Measurements from ENCODE around the gene ZC3H7A. TPM values are rescaled to one million over a fixed set of nuclear protein-coding genes. Genes with fewer than 3 reads are reported as not detected.

The ZC3H7A gene
- total and polyA plus RNA-seq, 9 of the 15 experiments (the other 6 are each of a cell fraction or from before 2014, with no cell fraction given), result 19.8 to 49.1 (median 28.2) TPM

- H3K27me3 ChIP-seq (ENCODE audit: control insufficient read depth in 2 of 2, insufficient read depth in 2 of 2, low read length in 2 of 2), result no peaks in the 10 kb centered on the region
- H2AFZ ChIP-seq (ENCODE audit: low read depth, low read length), result no peak overlapping the region
- no peak for FAIRE-seq
- no peaks in the 10 kb centered on the region for H3K9me1 ChIP-seq (ENCODE audit: control insufficient read depth, insufficient read depth, low read length)
- H3K4me1 ChIP-seq (replicated peaks in 1 of 2; ENCODE audit: control insufficient read depth in 2 of 2, insufficient read depth in 2 of 2, low read length in 2 of 2), result no peaks in the 10 kb centered on the region
- no peaks in the 10 kb centered on the region for H3K9me3 ChIP-seq (replicated peaks; ENCODE audit: control insufficient read depth, insufficient read depth, low read depth, low read length)
- in situ Hi-C loops (cut with MboI), result no loop called here
- 97% methylated on average over 3 of the region's 3 CpGs for WGBS (ENCODE audit: insufficient coverage, low coverage, missing lambda C conversion rate)
- H4K20me1 ChIP-seq (replicated peaks; ENCODE audit: control insufficient read depth, insufficient read depth, low read length), result no peaks in the 10 kb centered on the region
- no peak overlapping the region for H3K9ac ChIP-seq (ENCODE audit: insufficient read depth in 1 of 2, low read depth in 2 of 2, low read length in 2 of 2)
- BruUV-seq (replicated peaks), result no TSS peak
- H3K4me2 ChIP-seq (ENCODE audit: insufficient read depth, low read length), result no peak overlapping the region
- no peaks in the 10 kb centered on the region for H3K79me2 ChIP-seq (ENCODE audit: control insufficient read depth, insufficient read depth, low read length)
- H3K36me3 ChIP-seq (ENCODE audit: control insufficient read depth, insufficient read depth, low read length), result peaks cover 68% of the 10 kb centered on the region; the same call in 2 of the 3 replicates
- intact Hi-C loops (cut with micrococcal nuclease), result no loop called here
- no peak for DNase-seq (ENCODE audit: extremely low read depth in 1 of 4, low spot score in 3 of 4)
- ChIA-PET CTCF (ENCODE audit: low intra/inter-chr PET ratio) (no interaction called here), POLR2A (interaction anchor here (2.9 kb wide), 1 partner anchor 13 kb away, joined by 9 read pairs; no protein-coding TSS in a partner anchor)
- no peak for ATAC-seq
- TF ChIP-seq FOXK1 (CRISPR knock-in tag; IDR thresholded peaks at IDR 0.05; ENCODE audit: borderline replicate concordance) (no peak), U2AF1 (optimal IDR thresholded peaks at IDR 0.05; ENCODE audit: low read depth, low read length) (no peak), HDAC2 (IDR thresholded peaks at IDR 0.05) (no peak), ZNF212 (CRISPR knock-in tag; IDR thresholded peaks at IDR 0.05) (no peak), DIDO1 (tag; IDR thresholded peaks at IDR 0.05; ENCODE audit: low read depth) (no peak), NR3C1 (CRISPR knock-in tag; IDR thresholded peaks at IDR 0.05) (no peak), MTA3 (IDR thresholded peaks at IDR 0.05; ENCODE audit: borderline replicate concordance) (no peak), PRPF4 (IDR thresholded peaks at IDR 0.05; ENCODE audit: insufficient read depth, low read depth, low read length, poor library complexity, severe bottlenecking) (no peak), TAF7 (tag; IDR thresholded peaks at IDR 0.05) (no peak), FUS (optimal IDR thresholded peaks at IDR 0.05; ENCODE audit: low read depth, low read length) (no peak), SRSF1 (IDR thresholded peaks at IDR 0.05; ENCODE audit: low read depth, low read length) (no peak)
- TF ChIP-seq, protein P1, sequence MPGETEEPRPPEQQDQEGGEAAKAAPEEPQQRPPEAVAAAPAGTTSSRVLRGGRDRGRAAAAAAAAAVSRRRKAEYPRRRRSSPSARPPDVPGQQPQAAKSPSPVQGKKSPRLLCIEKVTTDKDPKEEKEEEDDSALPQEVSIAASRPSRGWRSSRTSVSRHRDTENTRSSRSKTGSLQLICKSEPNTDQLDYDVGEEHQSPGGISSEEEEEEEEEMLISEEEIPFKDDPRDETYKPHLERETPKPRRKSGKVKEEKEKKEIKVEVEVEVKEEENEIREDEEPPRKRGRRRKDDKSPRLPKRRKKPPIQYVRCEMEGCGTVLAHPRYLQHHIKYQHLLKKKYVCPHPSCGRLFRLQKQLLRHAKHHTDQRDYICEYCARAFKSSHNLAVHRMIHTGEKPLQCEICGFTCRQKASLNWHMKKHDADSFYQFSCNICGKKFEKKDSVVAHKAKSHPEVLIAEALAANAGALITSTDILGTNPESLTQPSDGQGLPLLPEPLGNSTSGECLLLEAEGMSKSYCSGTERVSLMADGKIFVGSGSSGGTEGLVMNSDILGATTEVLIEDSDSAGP (CRISPR knock-in tag; IDR thresholded peaks at IDR 0.05), result no peak
- TF ChIP-seq, protein P2, sequence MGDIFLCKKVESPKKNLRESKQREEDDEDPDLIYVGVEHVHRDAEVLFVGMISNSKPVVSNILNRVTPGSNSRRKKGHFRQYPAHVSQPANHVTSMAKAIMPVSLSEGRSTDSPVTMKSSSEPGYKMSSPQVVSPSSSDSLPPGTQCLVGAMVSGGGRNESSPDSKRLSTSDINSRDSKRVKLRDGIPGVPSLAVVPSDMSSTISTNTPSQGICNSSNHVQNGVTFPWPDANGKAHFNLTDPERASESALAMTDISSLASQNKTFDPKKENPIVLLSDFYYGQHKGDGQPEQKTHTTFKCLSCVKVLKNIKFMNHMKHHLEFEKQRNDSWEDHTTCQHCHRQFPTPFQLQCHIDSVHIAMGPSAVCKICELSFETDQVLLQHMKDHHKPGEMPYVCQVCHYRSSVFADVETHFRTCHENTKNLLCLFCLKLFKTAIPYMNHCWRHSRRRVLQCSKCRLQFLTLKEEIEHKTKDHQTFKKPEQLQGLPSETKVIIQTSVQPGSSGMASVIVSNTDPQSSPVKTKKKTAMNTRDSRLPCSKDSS (IDR thresholded peaks at IDR 0.05; ENCODE audit: low read depth, partially characterized antibody), result no peak
- H3K27ac ChIP-seq (ENCODE audit: extremely low read depth, low read depth, low read length), result no peak overlapping the region
- H3K4me3 ChIP-seq, result no peak overlapping the region
Measured at GRCh38 chr16:11712122-11712521, 84.9 kb downstream of the ZC3H7A start.
